ENCODE measurements around the gene DNAJC5G. TPM values are rescaled to one million over a fixed set of nuclear protein-coding genes. Genes with fewer than 3 reads are reported as not detected.
"Not testable (repeated sequence)": the region's sequence is repeated elsewhere in the genome, so short reads cannot be mapped to it uniquely, and the experiment has no call there.

DNAJC5G gene
- total RNA-seq, 1 donor from 2014 or later: 0.47 TPM

DNA sequence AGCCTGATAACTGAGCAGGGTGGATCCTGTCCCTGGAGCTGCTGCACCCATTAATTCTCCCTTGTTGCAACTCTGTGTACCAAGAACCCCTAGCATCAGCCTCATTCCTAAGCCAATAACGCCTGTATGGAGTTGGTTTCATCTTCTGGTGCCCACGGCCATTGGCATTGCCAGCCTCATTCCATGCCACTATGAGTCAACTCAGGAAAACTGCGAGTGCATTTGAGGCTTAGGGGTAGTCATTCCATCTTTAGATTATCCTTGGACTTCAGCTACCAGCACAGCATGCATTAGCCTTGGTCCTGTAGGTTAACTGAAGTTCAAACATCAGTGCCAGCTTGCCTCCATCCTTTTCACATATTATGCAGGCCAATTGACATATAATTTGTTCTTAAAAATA, 5.6 kb downstream of the DNAJC5G start:
- no peak for DNase-seq (ENCODE audit: extremely low read depth, low read depth, low spot score)

DNA sequence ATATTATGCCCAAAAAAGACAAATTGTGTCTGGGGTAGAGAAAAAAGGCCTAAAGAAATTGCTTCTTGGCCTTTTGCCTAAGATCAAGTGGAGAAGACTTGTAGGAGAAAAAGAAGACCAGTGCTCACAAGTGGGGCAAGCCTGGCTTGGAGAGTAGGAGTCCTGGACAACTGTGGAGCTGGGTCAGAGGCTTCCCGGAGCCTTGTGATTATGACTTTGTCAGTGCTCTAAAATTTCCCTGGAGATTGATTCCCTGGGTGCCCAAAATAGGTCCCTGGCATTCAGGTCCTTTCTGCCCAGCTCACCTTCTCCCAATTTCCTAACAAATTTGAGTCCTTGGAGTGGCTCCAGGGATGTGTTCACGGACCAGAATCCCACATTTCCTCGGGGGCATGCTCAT, 6.2 kb downstream of the DNAJC5G start:
- DNase-seq (ENCODE audit: extremely low read depth, low read depth, low spot score): no peak

DNA sequence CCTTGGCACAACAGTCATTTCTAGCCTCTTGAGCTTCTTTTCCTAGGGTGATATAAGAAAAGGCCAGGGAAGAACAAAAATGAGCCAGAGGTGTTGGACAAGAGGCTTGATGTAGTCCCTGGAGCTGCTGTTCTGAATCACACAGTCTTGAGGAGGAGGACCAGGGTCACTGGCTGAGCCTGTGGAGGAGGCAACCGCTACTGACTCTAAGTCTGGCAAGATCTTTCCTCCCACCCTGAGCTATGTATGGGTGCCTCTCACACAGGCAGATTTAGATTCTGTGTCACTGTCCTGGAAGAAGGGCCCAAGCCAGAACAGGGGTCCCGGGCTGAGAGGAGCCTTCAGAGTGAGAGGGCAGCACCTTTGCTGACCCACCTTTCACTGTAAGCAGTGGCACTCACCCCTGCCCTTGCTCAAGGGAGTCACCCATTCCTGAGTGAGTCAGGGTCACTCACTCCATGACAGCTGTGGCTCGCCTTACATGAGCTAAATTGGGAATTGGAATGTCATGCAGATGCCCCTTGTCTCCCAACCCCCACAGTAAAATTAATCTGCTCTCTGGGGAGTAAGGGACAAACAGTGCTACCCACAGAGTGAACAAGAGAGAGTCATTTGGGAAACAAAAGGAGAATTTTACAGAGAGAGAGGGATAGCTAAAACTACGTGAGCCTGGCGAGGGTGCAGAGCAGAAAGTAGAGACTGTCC, 6.8 kb downstream of the DNAJC5G start, which contains the start of gene TRIM54:
Gene TRIM54, plus strand, starts transcription at position 575 of the 705 bp plus-strand sequence. CDS start 303 bp downstream, outside the sequence.
- DNase-seq (ENCODE audit: extremely low read depth, low read depth, low spot score): no peak

DNA sequence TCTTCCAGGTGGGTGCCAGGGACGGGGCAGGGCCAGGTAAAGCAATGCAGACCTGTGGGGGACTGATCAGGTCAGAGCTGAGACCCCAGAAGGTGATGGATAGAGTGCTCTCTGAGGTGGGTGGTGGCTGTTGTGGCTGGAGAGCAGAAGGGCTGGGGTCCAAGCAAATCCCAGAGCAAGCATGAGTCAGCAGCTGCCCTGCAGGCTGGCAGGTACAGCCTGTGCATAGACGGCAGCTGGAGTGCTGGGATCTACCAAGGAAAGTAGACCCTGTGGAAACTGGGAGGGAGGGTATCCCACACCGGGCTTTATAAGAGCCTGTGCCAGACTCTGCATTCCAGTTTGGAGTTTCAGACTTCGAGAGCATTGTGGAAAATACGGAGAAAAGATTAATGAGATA, 7.7 kb downstream of the DNAJC5G start:
- no peak for DNase-seq (ENCODE audit: extremely low read depth, low read depth, low spot score)

DNA sequence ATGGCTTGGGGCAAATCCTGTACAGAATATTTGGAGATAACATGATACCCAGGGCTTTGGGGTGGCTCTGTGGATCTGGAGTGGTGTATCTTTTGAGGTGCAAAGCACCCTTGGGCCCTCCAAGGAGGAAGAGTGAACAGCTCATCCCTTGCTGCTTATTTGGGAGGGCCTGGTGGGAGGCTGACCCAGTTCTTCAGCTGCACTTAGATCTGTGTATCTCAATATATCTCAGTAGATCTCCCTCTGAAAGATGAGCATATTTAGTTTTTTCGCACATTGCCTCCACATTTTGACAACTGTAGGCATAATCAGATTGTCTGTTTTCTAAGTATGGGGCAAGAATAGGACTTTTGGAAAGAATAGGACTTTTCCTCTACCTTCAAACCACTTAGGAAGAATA, 9.8 kb downstream of the DNAJC5G start:
- no peak for DNase-seq (ENCODE audit: extremely low read depth, low read depth, low spot score)

DNA sequence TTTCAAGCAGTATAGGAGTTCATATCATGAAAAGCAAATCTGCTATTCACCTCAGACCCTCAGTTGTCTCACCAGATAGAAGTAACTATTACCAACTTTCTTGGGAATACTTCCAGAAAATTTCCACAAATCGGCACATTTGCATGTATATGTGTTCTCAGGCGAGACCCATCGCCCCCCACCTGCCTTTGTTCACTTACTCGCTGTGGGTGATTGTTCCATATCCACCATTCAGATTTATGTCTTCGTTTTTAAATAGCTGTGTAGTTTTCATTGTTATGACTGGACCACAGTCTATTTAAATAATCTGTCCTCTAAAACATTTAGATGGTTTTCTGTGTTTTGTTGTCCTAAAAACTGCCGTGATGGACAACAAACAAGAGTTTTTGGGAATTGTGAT, 10.2 kb downstream of the DNAJC5G start:
- DNase-seq (ENCODE audit: extremely low read depth, low read depth, low spot score): no peak

DNA sequence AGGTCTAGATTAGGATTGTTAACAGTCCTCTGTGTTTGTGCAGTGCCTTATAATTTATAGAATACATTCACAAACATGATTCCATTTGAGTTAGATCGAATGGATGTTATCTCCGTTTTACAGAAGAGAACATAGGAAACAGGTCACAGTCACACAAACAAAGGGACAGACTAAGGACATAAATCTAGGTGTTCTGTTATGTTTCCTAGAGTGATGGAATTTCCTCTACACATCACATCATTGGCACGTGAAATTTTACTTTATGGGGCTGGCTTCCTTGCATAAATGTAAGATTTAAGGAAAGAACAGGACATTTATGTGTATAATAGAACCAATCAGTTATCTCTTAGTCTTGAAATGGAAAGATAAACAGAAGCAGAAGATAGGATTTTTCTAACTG, 13.4 kb downstream of the DNAJC5G start:
- DNase-seq (ENCODE audit: extremely low read depth, low read depth, low spot score): peak; percentile 81

DNA sequence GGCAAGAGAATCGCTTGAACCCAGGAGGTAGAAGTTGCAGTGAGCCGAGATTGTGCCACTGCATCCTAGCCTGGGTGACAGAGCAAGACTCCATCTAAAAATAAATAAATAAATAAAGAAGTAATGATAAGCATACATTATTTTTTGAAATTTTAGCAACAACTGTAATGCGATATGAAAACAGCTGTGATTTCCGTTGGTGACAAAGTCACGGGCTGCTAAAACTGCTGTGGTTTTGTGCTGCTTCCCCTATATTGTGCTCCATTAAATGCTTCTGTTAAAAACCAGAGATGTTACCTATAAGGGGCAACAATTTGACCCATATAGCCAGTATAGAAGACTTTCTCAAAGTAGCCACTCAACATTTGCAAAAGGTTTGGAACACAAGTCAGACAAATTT, 15.3 kb downstream of the DNAJC5G start:
- no peak for DNase-seq (ENCODE audit: extremely low read depth, low read depth, low spot score)

DNA sequence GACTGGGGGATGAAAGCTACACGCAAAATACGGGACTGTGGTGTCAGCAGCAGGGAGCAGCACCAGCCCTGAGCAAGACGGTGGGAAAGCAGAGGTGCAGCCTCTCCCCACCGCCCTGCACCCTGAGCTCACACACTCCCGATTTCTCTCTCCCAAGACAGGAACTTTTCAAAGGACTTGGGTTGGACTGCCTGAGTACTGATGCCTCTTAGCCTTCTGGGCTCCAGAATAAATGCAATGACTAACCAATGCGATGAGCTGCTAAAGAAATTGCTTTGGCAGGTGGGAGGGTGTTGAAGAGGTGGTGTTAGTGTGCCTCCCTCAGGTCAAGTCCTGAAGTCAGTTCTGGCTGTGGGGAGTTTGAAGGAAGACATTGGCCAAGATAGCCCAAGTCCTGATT, 16.6 kb downstream of the DNAJC5G start:
- DNase-seq (ENCODE audit: extremely low read depth, low read depth, low spot score): no peak

DNA sequence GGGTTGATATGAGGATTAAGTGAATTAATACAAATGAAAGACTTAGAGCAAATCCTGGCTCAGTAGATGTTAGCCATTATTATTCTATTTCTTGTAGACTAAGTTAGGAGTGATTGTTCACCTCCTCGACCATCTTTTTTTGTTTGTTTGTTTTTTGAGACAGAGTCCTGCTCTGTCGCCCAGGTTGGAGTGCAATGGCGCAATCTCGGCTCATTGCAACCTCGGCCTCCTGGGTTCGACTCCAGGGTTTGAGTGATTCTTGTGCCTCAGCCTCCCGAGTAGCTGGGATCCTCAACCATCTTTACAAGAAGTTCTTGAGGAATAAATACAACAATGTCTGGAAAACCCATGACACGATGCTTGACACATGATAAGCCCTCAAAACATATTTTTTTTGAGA, 19.7 kb downstream of the DNAJC5G start:
- no peak for DNase-seq (ENCODE audit: extremely low read depth, low read depth, low spot score)

DNA sequence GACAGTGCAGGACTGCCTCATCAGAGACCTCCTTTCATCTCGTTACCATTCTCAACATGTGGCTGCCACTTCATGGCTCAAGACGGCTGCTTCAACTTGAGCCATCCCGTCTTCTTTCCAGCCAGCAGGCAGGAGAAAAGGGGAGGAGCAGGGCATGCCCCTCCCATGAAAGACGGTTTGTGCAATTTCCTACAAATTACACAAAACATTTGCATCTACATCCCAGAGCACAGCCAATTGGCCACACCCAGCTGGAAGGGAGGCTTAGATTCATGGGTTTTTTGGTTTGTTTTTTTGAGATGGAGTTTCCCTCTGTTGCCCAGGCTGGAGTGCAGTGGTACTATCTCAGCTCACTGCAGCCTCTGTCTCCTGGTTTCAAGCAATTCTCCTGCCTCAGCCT, 21.2 kb downstream of the DNAJC5G start:
- DNase-seq (ENCODE audit: extremely low read depth, low read depth, low spot score): no peak

DNA sequence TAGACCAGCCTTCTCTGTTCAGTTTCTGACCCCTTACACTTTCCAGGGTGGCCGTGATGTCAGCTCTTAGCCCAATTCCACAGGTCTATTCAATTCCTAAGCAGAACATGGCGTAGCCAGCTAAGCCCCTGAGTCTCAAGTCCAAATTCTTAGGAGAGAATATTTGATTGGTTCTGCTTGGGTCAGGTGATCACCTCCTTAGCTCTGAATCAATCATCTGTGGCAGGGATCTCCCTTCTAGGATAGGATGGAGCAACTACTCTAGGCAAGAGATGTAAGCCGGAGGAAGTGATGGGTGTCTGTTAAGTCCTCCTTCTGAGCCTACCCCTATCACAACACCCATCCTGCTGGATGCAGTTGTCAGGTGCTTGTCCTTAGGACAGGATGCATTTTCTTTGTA, 22.0 kb downstream of the DNAJC5G start:
- no peak for DNase-seq (ENCODE audit: extremely low read depth, low read depth, low spot score)

DNA sequence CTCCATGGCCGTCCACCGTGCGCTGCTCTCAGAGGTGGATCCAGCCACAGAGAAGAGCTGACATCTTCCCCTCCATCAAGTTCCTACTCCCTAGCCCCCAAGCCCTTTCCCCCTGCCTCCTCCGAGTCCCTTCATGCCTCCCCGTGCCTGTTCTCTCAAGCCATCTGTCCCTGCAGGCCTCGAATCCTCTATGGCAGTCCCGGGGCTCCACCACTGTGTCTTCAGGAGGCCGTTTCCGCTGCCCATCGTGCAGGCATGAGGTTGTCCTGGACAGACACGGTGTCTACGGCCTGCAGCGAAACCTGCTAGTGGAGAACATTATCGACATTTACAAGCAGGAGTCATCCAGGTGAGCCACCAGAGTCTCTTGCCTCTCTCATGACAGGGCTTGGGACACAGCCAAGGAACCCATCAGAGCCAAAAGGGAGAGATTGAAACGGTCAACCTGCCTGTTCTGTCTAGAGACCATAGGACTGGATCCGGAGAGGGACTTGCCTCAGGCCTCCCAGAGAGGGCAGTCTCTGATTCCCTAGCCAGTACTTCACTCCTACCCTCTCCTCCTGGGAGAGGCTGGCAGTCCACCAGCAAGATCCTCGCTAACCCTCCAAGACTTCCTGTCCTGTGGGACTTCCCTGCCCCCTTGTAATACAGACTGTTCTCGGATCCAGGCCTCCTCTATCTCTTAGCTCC, 23.3 kb downstream of the DNAJC5G start:
- no peak for DNase-seq (ENCODE audit: extremely low read depth, low read depth, low spot score)

DNA sequence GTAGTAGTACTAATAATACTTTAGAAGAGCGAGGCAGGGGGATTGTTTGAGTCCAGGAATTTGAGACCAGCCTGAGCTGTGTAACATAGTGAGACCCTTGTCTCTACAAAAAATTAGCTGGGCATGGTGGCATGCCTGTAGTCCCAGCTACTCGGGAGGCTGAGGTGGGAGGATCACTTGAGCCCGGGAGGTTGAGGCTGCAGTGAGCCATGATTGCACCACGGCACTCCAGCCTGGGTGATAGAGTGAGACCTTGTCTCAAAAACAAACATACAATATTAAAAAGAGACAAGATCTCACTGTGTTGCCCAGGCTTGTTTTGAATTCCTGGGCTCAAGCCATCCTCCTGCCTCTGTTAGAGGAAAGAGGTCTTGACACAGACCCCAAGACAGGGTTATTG, 25.4 kb downstream of the DNAJC5G start:
- not testable (repeated sequence) for DNase-seq (ENCODE audit: extremely low read depth, low read depth, low spot score)

DNA sequence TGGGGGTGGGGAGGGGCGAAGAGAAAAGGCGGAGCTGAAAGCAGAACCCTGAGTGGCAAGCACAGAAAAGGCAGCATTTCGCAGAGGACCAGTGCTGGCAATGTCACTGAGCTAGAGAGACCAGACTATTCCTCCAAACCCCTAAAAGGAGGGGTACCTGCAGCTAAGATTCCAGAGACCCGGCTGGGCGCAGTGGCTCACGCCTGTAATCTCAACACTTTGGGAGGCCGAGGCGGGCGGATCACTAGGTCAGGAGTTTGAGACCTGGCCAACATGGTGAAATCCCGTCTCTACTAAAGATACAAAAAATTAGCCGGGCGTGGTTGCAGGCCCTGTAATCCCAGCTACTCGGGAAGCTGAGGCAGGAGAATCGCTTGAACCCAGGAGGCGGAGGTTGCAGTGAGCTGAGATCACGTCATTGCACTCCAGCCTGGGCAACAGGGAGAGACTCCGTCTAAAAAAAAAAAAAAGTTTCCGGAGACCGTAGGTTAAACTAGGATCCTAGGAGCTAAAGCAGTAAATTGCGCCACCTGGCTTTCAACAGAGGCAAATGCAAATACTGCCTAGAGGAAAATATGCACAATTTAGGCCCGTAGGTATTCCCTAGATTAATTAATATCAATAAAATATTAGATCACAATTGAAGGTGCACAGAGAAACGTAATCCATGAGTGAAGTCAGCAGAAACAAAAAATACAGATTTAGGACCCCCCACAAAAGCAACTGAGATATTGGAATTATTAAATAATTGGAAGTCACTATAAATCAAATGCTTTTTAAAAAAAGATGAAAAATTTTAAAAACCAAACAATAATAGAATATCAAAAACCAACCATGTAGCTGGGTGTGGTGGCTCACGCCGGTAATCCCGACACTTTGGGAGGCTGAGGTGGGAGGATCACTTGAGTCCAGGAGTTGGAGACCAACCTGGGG, 28.1 kb downstream of the DNAJC5G start:
- DNase-seq (ENCODE audit: extremely low read depth, low read depth, low spot score): no peak

DNA sequence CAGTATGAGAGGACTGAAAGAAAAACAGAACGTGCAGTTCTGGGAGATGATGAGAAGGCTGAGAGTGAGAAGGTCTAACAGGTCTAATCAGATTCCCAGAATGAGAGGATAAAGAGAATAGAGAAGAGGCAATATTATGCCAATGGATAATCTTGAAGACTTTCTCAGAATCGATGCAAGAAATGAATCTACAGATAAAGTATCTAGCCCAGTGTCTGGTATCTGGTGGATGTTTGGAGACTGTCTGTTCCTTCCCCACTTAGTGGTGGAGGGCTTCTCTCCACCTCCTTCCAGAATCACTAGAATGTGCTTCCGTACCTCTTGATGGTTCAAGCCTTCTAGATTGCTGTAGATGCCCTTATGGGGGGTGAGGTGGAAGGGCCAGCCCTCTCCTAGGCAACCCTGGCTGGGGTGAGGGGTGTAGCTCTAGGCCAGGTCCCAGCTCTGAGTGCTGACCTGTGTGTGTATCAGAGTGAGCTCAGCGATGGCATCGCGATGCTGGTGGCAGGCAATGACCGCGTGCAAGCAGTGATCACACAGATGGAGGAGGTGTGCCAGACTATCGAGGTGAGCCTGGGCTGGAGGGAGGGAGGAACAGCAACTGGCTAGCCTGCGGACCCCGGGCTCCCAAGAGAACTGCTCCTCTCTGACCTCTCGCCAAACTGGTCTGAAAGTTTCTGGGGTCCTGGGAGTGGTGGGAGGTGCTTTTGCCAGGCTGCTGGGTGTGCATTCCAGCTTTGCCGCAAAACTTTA, 29.4 kb downstream of the DNAJC5G start:
- no peak for DNase-seq (ENCODE audit: extremely low read depth, low read depth, low spot score)

DNA sequence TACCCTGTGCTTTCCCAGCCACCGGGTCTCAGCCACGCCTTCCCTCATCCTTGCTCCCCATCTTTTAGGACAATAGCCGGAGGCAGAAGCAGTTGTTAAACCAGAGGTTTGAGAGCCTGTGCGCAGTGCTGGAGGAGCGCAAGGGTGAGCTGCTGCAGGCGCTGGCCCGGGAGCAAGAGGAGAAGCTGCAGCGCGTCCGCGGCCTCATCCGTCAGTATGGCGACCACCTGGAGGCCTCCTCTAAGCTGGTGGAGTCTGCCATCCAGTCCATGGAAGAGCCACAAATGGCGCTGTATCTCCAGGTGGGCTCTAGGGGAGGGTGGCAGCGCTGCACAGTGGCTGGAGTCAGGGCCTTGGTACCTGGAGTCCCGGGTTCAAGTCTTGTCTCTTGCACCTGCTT, 30.3 kb downstream of the DNAJC5G start:
- no peak for DNase-seq (ENCODE audit: extremely low read depth, low read depth, low spot score)

DNA sequence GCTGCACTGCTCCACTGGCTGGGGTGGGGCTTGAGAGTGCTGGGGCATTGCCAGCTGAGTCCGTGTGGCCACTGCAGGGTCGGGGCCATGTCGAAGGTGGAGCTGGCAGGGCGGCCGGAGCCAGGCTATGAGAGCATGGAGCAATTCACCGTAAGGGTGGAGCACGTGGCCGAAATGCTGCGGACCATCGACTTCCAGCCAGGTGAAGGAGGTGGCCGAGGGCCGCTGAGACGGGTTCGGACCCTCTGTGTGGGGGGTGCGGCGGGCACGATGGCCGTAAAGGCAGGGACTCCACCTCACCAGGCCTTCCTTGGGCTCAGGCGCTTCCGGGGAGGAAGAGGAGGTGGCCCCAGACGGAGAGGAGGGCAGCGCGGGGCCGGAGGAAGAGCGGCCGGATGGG, 30.9 kb downstream of the DNAJC5G start:
- no peak for DNase-seq (ENCODE audit: extremely low read depth, low read depth, low spot score)

DNA sequence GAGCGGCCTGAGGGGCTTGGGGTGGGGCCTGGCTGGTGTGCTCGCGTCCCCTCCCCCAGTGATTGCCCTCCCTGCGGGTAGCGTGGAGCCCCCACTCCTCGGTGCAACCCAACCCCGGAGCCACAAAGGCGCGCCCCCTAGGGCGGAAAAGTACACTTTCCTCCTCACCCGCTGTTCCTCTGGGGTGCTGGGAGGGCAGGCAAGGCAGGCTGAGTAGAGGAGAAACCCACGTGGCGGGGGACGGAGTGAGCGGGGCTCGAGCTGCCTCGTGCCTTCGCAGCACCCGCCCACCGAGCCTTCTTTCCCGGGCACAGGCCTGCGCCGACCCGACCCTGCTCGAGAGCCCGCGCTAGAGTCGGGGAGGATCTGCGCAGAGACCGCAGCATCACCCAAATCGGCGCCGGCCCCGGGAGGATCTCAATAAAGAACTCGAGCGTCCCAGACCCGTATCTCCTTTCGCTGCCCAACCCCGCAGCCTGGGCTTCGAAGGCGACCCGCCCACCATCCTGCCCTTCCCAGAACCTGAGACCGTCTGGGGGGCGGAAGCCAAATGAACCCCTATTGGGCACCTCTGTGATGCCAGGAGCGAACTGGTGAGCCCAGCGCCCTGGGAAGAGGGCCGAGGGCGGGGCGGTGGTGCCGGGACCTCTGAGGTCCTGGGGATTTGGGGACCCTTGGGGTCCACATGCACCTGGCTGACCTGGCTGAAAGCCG, 31.5 kb downstream of the DNAJC5G start:
- no peak for DNase-seq (ENCODE audit: extremely low read depth, low read depth, low spot score)

DNA sequence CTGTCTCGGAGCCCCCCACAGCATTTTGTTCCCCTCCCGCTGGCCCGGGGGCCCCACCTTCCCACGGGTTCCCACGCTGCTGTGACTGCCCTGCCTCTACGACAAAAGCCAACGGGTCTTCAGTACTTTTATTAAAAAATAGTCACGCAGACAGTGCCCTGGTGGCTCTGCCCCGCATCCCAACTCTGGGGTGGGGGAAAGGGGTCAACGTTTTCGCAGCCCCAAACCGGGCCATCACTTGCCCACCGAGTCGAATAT, 32.0 kb downstream of the DNAJC5G start:
- no peak for DNase-seq (ENCODE audit: extremely low read depth, low read depth, low spot score)
